Left forelimb (tissue), 1 donor: ENCODE measurements around the gene SDHAF2.
A peak's percentile ranks its signal among the peaks of the same experiment; 100 is the strongest.
"Not testable (repeated sequence)": the region's sequence is repeated elsewhere in the genome, so short reads cannot be mapped to it uniquely, and the experiment has no call there.

ENCODE experiments used
- DNase-seq: peaks from one replicate; pipeline ENCODE4 v3.0.0-alpha.2; 2018; ENCODE audit warnings: low spot score

SDHAF2 gene

DNA sequence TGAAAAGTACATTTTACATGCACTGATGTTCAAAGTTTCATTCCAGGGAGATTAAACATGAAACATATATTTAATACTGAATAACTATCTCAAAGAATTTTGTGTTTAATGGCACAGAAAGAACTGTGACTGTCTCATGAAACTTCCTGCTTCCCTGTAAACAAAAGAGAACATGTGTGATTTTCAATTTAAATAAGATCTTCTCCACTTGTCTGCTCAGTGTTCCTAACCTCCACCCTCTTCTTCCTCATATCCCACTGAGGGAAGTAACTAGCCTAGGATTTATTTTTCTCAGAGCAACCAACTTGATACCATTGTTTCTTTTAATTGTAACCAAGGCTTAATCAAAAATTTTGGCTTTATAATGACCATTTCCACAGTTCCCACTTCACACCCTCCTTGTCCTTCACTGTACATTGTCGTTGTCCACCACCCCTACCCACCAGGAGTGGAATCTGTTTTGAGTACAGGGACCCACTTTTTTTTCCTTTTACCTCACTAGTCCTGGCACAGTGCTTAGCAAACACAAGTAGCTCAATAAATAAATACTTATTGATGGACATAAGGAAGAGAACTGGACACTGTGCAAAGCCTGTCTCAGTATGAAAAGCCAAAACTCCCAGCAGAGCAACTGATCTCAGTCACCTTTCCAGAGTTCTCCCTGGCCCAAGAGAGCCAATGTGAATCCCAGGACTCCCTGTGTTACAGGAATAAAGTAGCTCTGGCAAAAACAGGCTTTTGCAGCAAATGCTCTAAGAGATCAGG lies 4.4 kb upstream of the SDHAF2 start:
- no peak for DNase-seq

- DNase-seq, result peak; percentile 84
Measured at GRCh38 chr11:61429346-61429690, 606 bp upstream of the SDHAF2 start.

- not testable (repeated sequence) for DNase-seq
Measured at GRCh38 chr11:61430839-61431238, 915 bp downstream of the SDHAF2 start.

DNA sequence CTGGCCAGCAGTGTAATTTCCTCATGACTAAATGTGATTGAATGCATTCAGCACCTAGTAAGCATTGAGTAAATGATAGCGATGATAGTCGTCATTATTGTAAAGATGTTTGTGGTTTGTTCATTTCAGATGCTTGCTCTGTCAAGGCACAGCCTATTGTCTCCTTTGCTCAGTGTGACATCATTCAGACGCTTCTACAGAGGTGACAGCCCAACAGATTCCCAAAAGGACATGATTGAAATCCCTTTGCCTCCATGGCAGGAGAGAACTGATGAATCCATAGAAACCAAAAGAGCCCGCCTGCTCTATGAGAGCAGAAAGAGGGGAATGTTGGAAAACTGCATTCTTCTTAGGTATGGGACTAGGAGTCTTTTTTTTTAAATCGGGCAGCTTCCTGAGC lies 7.6 kb downstream of the SDHAF2 start:
- DNase-seq, result no peak

DNA sequence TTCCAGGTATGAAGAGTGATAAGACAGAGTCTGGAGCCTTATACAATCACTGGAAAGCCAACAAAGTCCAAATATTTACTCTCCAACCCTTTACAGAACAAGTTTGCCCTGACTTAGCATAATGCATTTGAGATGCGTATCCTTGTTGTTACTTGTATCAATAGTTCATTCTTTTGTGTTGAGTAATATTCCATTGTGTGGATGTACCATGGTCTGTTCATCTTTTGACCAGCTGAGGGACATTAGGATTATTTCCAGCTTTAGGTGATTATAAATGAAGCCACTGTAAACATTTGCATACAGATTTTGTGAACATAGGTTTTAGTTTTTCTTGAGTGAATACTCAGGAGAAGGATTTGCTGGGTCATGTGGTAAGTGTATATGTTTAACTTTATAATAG lies 9.7 kb downstream of the SDHAF2 start:
- no peak for DNase-seq

GRCh38 chr11:61442616-61443015 lies 12.7 kb downstream of the SDHAF2 start:
- DNase-seq, result no peak

DNA sequence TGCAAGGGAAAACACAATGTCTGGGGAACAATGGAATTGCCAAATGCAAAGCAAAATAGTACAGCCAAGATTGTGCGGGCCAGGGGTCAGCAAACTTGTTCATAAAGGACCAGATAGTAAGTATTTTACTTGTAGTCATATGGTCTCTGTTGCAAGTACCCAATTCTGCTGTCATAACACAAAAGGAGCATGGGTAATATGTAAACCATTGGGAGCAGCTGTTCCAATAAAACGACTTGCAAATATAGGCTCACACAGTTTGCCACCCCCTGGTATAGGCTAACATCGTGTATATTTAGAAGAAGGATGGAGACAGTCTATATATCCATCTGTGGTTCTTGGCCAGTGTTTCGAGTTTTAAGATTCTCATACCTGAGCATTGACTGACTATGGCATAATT lies 15.6 kb downstream of the SDHAF2 start:
- no peak for DNase-seq

DNA sequence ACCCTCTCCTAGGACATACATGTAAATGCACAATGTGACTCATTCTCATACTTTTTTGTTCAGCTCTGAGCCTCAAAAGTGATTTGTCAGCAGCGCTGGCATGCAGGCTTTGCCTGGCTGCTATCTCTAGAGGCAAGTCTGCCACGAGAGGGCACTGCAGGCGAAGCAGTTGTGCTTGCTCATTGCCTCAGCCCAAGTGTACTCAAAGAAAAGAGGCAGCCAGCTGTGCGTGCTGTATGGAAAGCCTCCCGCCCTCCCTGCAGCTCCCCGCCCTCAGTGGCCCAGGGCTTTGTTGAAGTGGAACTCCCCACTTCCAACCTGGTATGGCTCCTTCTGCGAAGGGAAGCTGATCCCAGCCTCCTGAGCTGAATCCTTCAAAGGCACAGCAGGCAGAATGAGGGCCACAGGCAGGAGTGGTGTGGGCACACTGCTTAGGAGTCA lies 16.3 kb downstream of the SDHAF2 start:
- DNase-seq, result peak; percentile 84

DNA sequence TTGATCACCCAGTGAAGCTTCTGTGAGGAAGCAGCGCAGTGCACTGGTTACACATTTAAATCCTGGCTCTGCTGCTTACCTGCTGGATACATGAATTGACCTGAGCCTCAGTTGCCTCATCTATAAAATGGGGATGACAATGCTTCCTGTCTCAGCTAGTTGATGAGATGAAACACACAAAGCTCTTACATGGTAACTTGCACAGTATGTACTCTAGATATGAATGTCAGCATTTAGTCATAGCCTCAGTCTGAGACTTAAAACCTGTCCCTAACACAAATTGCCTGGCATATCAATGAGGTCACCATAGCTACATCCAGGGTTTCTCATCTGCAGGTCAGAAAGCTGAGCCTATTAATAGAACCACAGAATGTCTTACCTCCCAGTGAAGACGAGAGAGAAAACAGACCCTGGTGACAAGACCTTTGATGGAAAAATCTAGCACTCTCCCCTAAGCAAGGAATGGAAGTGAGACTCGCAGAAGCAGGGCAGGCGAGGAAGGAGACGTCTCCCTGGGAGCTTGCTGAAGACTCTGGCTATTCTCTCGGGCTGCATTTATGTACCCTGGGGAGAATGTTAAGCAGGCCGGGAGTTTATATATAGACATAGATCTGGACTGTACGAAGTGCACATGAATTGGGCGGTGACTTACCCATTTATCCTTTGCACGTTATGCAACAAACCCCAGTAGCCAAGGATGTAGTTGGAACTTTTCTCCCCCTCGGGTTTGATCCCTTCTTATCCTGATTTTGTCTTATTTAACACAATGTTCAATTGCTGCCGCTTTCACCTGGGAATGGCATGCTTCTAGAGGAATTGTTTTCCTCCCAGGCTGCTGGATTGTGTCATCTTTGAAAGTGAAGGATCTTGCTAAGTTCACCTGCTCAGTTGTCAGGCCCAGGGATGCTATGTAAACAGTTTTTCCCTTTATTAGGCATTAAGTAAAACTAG lies 18.0 kb downstream of the SDHAF2 start:
- DNase-seq, result no peak

GRCh38 chr11:61448552-61448927 lies 18.6 kb downstream of the SDHAF2 start:
- DNase-seq, result no peak

DNA sequence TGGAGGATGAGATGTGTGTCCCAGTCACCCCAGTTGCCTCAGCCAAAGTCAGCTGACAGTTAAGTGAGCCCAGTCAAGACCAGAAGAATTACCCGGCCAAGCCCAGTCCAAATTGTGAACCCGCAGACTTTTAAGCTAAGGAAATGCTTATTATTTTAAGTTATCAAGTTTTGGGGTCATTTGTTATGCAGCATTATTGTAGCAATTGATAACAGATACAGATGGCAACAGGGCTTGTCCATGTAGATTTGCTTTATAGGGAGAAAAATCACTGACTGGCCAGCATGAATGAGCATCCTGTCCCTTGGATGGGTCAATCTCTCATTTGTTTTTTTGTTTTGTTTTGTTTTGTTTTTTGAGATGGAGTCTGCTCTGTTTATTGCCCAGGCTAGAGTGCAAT lies 22.9 kb downstream of the SDHAF2 start:
- no peak for DNase-seq

DNA sequence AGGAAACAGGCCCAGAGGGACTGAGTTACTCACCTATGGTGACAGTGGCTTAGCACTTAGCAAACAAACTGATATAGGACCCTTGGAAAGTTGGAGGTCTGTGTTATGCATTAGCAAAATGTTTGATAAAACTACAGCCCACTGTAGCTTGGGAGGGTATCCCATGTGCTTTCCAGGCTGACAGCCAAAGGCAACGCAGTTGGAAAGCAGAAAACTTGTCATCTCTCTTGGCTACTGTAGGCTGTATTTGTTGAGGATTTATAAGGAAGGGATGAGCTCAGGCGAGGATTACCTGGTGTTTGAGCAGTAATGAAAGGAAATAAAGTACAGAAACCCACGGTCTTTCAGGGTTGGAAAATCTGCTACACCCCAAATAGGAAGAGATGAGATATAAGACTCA lies 23.8 kb downstream of the SDHAF2 start:
- DNase-seq, result no peak

- no peak for DNase-seq
Measured at GRCh38 chr11:61454520-61454919, 24.6 kb downstream of the SDHAF2 start.

DNA sequence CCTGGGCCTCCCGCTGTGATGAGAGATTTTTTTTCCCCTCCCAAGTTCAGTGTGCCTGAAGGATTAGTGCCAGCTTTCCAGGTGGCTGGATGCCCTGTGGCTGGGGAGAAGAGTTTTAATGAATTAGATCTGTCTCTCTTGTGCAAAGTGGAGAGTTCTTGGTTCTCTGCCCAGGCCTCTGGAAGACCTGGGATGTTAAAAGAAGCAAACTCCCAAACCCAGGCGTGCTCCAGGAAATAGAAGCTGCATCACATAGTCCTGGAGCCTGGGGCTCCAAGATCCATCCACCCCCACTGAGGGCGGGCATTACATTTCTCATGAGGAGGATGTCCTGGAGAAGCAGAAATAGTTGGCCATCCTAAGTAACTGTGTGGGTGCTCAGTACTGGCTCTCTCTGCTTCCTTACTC lies 30.6 kb downstream of the SDHAF2 start:
- DNase-seq, result no peak

GRCh38 chr11:61460986-61461385 lies 31.1 kb downstream of the SDHAF2 start:
- DNase-seq, result no peak

- DNase-seq, result not testable (repeated sequence)
Measured at GRCh38 chr11:61467602-61468001, 37.7 kb downstream of the SDHAF2 start.

DNA sequence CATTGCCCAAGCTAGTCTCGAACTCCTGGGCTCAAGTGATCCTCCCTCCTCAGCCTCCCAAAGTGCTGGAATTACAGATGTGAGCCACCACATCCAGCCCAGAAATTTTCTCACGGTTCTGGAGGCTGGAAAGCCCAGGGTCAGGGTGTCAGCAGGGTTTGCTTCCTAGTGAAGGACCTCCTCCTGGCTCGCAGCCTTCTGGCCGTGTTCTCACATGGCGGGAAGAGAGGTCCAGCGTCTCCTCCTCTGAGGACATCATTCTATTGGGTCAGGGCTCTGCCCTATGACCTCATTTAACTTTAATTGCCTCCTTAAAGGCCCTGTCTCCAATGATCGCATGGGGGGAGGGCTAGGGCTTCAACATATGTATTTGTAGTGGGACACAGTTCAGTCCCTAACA lies 38.1 kb downstream of the SDHAF2 start:
- DNase-seq, result no peak

DNA sequence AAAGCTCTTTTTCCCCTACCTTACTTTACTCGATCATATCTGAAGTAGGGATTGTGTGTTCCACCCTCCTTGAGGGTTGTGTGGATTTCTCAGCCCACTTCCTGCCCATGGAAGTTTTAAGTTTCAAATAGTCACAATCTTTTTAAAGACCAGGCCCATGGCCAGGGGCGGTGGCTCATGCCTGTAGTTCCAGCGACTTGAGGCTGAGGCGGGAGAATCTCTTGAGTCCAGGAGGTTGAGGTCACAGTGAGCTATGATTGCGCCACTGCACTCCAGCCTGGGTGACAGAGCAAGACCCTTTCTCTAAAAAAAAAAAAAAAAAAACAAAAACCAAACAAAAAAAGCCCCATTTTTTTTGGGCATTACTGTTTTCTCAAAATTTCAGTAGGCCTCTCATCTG lies 42.4 kb downstream of the SDHAF2 start:
- DNase-seq, result no peak

DNA sequence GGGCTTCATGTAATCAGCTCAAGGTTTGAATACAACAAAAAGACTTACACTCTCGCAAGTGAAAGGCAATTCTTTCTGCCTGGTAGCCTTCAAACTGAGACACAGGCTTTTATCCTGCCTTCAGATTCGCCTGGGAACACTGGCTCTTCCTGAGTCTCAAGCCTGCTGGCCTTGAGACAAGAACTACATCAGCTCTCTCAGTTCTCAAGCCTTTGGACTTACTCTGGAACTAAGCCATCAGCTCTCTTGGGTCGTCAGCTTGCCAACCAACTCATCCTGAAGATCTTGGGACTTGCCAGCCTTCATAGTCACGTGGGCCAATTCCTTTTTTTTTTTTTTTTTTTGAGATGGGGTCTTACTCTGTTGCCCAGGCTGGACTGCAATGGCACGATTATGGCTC lies 42.9 kb downstream of the SDHAF2 start:
- DNase-seq, result no peak

DNA sequence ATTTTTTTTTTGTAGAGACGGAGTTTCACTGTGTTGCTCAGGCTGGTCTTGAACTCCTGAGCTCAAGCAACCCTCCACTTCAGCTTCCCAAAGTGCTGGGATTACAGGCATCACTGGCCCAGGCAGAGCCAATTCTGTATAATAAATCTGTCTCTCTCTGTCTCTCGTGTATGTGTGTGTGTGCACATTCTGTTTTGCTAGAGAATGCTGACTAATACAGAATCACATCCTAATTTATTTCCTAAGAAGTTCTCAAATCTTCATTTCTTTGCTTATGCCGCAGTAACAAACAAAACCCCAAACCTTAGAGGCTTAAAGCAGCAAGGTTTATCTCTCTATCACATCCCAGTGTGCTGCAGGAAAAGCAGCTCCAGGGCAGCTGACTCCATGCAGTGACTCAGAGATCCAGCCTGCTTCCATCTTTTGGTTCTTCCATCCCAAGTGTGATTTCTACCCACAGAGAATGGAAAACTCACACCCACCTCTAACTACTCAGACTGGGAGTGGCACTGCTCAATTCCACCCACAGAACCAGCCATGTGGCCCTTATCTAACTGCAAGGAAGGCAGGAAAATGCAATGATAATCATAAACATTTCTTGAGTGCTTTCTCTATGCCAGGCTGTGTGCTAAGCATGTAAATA lies 43.6 kb downstream of the SDHAF2 start:
- DNase-seq, result no peak

GRCh38 chr11:61474013-61474643 lies 44.2 kb downstream of the SDHAF2 start:
- DNase-seq, result no peak

GRCh38 chr11:61475433-61475832 lies 45.5 kb downstream of the SDHAF2 start:
- DNase-seq, result no peak
